ENCODE measurements around the gene FOXO3.

GRCh38 chr6:108650325-108650724 is 89.6 kb downstream of the FOXO3 start:
- no peak for TF ChIP-seq POLR2A (IDR thresholded peaks at IDR 0.05)
- no peak for TF ChIP-seq CTCF (IDR thresholded peaks at IDR 0.05)

All from uterus (tissue), 2 donors.